NCI-H748 treated with DMSO at 0.1 percent for 48 hours (cell line): ENCODE measurements around the gene USP7.
"Not testable (repeated sequence)": the region's sequence is repeated elsewhere in the genome, so short reads cannot be mapped to it uniquely, and the experiment has no call there.

Experiments
- DNase-seq: peaks from one replicate; lab custom pipeline; 2025; lab: John Stamatoyannopoulos, UW

Gene USP7

DNA sequence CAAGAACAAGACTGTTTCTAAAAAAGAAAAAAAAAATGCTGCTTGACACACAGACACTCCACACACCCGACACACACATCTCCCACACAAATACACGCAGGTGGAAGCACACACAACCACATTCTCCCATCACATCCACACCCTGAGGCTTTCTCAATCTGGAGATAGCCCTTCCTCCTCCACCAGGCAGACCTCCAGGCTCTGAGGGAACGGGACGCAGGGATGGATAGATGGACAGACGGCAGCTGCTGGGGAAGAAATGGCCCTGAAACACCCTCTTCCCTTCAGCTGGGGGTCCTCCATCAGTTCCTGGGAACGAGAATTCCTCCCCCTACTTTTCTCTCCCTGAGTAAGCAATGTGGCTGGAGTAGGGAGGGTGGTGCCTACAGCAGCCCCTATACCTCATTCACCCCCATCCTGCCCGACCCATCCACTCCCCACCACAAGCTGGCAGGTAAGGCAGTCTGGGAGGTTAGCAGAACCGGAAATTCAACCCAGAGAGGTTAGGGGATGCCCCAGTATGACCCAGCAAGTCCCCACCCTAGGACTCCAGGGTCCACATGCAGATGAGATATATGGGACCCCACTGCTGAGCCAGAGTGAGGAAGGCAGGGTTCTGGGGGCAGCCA, 85.7 kb downstream of the USP7 start:
- DNase-seq: no peak

DNA sequence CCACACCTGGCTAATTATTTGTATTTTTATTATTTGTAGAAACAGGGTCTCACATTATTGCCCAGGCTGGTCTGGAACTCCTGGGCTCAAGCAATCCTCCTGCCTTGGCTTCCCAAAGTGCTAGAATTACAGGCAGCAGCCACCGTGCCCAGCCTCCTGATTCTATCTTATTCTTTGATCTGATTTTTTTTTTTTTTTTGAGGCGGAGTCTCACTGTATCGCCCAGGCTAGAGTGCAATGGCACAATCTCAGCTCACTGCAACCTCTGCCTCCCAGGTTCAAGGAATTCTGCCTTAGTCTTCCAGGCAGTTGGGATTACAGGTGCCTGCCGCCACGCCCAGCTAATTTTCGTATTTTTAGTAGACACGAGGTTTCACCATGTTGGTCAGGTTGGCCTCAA, 88.4 kb downstream of the USP7 start:
- not testable (repeated sequence) for DNase-seq

DNA sequence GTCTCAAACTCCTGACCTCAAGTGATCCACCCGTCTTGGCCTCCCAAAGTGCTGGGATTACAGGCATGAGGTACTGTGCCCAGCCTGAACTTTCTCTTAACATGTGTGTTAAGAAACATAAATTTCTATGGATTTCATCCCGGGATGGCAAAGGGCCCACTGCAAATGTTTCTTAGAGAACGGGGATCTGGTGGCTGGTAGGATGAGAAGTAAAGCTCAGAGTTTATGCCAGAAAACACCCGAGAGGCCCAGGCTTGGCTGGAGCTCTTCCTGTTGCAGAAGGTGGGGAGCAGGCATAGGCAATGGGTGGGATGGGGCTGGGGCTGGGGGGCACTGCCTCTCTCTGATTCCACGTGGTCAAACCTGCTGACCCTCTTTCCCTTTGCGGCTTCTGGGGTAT, 89.3 kb downstream of the USP7 start:
- no peak for DNase-seq

DNA sequence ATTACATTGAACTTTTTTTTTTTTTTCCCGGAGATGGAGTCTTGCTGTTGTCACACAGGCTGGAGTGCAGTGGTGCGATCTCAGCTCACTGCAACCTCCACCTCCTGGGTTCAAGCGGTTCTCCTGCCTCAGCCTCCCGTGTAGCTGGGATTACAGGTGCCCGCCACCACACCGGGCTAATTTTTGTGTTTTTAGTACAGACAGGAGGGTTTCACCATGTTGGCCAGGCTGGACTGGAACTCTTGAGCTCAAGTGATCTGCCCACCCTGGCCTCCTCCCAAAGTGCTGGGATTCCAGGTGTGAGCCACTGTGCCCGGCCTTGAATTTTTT, 89.9 kb downstream of the USP7 start:
- not testable (repeated sequence) for DNase-seq

DNA sequence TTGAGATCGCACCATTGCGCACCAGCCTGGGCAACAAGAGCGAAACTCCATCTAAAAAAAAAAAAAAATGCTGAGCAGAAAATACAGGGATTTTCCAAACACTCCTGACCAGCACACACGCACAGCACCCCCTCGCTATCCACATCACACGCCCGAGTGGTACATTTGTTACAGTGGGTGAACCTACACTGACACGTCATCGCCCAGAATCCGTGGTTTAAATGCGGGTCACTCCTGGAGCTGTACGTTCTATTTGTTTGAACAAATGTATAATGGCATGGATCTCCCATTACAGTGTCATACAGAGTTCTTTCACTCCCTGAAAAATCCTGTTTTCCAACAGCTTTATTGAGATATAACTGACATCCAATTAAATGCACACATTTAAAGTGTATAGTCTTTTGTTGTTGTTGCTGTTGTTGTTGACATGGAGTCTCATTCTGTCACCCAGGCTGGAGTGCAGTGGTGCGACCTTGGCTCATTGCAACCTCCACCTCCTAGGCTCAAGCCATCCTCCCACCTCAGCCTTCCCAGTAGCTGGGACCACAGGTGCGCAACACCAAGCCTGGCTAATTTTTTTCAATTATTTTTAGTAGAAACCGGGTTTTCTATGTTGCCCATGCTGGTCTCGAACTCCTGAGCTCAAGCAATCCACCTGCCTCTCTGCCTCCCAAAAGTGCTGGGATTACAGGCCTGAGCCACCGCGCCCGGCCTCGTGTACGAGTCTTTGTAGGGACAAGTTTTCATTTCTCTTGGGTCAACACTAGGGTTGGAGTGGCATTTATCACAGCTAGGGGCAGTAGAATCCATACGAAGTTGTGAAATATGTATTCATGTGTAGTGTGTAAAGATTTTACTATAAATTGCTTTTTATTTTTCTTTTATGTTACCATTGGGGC, 90.5 kb downstream of the USP7 start:
- DNase-seq: no peak

DNA sequence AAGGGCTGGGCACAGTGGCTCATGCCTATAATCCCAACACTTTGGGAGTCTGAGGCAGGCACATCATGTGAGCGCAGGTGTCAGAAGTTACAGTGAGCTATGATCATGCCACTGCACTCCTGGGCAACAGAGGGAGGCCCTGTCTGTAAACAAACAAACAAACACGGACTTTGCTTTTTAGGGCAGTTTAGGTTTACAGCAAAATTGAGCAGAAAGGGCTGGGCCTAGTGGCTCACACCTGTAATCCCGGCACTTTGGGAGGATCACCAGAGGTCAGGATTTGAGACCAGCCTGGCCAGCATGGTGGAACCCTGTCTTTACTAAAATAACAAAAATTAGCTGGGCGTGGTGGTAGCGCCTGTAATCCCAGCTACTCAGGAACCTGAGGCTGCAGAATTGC, 91.6 kb downstream of the USP7 start:
- no peak for DNase-seq

DNA sequence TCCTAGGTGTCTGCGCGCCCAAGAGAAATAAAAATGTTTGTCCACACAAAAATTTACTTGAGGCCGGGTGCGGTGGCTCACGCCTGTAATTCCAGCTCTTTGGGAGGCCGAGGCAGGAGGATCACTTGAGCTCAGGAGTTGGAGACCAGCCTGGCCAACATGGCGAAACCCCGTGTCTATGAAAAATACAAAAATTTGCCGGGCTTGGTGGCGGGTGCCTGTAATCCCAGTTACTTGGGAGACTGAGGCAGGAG, 93.8 kb downstream of the USP7 start:
- not testable (repeated sequence) for DNase-seq

DNA sequence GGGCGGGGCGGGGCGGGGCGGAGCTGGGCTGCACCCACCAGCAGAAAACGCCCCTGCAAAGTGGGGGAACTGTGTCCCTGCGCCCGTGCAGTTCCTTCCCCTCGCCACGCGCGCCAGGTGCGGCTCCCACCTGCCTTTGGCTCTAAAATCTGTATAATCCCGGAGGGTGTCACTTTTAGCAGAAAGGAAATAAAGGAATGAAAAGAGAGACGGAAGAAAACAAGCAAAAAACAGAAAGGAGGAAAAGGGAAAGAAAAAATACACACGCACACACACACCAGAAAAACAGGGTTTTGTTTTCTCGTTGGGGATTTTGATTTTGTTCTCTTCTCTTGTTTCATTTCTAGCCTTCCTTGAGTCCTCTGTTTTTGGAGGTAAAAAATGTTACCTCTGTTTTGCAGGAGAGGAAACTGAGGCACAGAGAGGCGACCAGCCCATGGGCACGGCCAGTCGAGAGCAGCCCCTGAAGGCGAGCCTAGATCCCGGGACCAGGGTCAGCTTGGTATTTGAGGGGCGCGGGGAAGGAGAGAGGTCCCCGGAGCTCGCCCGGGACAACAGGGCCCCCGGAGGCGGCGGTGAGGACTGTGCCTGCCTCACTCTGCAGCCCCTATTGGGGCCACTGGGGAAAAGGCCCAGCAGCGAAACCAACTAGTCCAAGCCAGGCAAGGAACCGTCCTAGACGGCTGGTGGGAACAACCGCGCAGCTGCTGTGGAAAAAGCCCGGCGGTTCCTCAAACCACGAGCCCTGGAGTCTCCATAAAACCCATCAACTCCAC, 94.3 kb downstream of the USP7 start:
- no peak for DNase-seq

DNA sequence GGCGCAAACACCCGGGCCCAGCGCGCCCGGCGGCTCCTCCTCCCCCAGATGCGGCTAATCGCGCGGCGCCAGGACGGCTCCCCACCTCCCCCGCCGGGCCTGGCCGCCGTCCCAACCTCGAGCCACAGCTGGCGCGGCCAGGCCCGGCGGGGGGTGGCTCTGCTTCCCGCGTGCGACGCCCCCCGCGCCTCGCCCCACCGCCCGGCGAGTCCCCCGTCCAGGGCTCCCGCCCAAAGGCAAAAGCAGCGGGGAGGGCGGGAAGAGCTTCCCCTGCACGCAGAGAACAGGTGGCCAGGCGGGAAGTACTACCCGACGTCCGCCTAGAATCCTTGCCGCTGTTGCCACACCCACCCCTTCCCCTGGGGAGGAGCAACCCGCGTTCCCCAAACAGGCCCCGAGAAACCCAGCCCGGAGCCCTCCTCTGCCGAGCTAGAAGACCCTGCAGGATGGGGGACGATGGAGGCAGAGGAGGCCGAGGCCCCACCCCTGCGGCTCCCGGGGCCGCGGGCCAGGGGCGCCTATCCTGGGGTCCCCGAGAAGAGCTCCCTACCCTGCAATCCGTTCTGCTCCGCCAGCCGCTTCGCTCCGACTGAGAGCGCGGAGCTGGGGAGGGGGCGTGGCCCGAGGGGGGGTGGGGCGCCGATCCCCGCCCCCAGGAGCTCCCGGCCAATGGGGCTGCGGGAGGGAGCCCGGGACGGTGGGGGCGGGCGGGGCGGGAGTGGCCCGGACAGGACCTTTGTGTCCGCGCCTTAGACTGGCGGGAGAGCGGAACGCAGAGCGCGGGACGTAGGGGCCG, 95.1 kb downstream of the USP7 start, which contains the start of gene CARHSP1:
Gene CARHSP1 (minus strand): TSS at position 591 of the 796 bp plus-strand sequence. CDS start 9,678 bp downstream, outside the sequence.
- DNase-seq: peak; percentile 58

DNA sequence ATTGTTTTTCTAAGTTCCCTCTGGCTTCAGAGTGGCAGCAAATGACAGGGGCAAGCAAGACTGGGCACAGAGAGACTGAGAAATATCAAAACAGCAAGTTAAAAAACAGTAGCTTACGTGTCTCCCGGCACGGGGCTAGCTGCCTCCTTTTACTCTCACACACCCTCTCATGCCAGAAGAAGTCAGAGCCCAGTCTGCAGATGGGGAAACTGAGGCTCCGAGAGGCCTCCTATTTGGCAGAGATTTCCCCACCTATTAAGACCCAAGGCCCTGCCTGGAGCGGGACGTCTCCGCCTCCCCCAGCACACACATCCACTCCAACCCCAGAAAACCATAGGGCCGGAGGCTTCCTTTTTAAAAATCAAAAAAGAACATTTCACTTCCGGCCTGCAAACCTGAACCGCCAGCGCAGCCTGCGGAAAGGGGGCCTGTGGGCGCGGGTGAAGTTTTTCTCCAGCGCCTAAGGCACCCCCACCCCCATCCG, 95.7 kb downstream of the USP7 start:
- no peak for DNase-seq

DNA sequence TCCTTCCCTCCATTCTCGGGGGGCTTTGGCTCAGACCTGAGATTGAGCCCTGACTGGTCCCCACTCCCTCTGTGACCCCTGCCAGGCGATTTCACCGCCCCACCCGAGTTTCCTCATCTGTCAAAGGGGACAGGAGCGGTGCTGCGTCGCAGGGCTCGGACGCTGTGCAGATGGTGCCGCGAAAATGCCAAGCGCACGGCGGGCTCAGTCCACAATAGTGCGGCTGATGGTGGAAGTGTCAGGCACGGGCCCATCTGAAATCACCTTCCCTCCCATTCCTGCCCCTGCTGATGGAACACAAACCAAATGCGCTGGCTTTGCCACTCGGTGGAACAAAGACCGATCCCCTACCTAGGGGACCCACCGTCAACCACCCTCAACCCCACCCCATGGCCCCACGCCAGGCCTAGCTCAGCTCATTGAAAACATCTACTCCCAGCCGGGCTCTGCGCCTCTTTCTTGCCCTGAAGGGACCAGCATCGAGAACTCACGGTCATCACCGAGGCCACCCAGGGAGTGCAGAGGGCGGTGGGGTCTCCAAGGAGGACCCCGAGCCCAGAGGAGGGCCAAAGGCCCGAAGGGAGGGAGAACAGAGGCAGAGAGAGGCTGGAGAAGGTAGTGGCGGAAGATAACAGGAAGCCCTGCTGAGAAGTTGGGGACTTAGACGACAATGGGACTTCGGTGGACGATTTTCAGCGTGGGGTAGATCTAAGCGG, 96.3 kb downstream of the USP7 start:
- DNase-seq: peak; percentile 36

DNA sequence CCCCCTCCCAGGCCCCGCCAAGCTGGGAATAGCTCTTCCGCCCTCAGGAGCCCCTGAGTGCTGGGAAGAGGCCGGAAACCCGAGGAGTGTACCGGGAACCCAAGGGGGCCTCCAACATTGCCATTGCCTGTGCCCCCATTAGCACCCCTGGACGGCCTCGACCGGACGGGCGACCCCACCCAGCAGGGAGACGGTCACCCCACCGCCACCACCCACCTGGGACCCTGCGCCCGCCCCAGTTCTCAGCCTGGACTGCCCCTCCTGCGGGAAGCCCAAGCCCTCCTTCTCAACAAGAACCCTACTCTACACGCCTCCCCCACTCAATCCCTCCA, 96.9 kb downstream of the USP7 start:
- no peak for DNase-seq

DNA sequence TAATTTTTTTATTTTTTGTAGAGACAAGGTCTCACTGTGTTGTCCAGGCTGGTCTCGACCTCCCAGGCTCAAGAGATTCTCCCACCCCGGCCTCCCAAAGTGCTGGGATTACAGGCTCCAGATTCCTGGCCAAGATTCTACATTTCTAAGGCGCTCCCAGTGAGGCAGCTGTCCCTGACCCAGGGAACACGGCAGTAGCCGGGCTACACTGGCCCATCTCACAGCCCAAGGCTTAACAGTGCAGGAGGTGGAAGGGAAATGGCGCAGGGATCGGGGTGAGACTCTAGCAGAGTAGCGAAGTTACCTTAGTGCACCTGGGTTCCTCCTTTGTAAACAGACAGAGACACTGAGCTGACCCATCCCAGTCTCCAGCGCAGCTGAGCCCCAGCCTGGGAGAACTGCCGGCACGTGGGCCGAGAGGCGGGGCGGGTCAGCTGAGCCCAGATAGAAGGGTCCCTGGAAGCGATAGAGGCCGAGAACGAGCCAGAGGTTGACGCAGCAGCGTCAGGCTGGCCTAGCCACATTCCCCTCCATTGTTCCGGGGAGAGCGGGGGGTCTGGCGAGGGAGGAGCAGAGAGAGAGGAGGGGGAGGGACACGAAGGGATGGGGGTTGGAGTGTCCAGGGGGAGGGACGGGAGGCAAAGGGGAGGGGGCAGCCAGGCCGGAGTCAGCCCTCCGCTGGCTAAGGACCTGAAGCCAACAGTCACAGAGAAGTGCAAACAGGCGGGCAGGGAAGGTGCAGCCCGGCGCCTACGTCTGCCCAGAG, 97.4 kb downstream of the USP7 start:
- peak; percentile 8 for DNase-seq

DNA sequence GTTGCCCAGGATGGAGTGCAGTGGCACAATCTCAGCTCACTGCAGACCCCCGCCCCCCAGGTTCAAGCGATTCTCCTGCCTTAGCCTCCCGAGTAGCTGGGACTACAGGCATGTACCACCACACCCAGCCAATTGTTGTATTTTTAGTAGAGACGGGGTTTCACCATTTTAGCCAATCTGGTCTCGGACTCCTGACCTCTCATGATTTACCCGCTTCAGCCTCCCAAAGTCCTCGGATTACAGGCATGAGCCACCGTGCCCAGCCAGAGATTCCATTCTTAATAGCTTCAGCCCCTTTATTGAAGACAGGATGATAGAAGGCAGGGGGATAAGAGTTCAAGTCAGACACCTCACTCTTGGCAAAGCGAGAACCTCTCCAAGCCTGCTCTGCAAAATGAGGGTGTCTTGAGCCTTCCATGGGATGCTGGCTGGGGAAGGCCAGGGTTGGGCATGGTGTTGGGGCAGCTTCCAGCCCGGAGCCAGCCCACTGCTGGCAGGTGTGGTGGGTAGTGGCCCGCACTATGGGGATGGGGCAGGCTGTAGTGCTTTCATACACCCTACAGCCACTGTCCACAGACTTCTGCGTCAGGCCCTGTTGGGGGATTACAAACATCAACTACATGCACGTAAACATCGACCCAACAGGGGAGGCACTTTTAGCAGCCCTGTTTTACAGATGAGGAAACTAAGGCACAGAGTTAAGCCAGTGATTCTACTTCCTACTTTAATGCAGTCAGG, 98.4 kb downstream of the USP7 start:
- no peak for DNase-seq

DNA sequence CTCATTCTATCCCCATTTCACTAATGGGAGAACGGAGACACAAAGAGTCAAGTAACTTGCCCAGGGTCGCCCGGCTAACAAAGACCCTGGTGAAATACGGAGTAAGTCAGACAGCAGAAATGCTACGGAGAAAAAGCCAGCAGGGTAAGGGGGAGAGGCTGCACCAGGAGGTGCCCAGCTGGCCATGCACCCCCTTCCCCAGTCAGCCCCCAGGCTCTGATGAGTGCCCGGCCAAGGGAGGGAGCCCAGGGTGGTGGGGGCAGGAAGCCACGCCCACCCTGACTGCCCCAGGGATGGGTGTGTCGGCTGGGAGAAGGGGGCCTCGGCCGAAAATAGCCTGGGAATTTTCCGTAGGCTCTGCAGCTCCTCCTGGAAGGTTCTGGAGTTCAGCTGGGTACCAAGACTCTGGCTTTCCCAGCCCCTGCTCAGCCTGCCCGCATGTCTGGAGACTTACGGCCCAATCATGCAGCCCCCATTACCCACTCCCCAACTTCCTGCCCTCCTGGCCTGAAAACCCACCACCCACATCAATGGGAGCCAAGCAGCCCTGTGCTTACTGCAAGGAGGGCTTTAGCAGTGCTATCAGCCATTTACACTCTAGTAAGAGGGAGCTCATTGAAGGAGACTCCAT, 99.1 kb downstream of the USP7 start:
- no peak for DNase-seq

DNA sequence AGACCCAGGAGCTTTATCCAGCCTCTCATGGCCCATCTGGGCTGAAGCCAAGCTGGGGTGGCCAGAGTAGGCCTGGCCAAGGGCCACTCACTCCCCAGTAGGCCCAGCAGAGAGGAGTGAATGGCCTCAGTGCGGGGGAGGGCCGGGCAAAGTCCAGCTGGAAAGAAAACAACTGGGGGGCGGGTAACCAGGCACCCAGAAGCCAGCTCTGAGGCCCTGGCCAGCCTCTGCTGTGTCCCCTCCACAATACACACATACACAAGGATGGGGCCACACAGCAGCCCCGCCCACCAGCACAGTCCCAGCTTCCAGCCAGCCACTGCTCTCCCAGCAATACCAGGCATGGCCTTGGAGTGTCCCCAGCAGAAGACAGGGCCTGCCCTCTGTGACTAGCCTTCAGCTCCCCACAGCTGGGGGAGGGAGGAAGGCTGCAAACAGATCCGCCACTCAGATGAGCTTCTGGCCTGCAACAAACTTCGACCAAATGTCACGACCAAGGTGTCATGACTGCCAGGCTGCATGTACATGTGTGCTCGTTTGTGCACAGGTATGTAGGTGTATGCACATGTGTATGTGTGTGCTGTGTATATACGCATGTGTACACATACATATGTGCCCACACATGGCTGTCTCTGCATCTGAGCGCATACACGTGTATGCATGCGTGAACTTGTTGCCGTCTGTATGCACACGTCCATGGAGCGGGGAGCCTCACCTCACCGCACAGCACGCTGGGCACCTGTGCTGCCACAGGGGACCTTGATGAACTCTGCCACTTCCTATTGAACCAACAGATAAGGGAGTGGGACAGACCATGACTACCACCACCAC, 99.9 kb downstream of the USP7 start:
- DNase-seq: no peak

DNA sequence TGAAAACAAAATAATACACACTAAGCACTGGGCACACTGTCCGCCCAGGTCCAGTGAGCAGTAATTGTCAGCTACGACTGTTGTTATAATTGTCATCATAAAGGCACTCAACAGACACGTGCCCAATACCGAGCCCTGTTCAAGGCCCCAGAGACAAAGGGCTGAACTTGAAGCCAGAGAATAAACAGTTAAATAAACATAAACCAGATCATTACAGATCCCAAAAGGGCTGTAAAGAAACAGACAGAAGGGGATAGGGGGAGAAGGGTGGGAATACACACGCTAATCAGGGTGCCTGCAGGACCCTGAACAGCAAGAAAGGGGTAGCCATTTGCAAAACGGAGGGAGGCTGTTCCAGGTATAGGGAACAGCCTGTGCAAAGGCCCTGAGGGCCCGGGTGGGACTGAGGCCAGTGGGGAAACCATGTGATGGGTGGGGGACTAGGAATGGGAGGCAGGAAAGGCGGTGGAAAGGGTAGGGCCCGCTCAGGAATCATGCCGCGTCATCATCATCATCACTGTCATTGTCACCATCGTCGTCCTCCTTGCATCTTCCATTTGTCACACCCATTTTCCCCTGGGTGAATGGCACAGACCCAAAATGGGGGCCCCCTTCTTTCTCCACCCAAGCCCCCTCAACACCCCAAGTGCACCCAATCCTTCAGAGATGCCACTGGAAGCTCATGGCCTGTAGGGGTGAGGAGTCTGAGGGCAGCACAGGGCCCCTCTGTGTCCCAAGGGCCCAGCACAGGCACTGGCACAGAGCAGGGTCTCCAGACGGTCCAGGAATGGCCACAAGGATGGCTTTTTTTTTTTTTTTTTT, 101.2 kb downstream of the USP7 start:
- DNase-seq: no peak
